DOHH2 (cell line): ENCODE results near the gene SHROOM3.

Experiments used
- H3F3A ChIP-seq: fragments of 200-600 bp; sonication (generic), shearing (Covaris generic); 2 replicates; pipeline ENCODE4 v1.6.0; 2016; ENCODE audit warnings: antibody characterized with exemption, mild to moderate bottlenecking; ENCODE audit not compliant: control insufficient read depth, insufficient read depth
- H3K27ac ChIP-seq: fragments of 200-600 bp; sonication (generic); 2 replicates; pipeline ENCODE4 v1.5.1; 2014; ENCODE audit warnings: low read depth, mild to moderate bottlenecking, low read length, moderate library complexity
- H3K27me3 ChIP-seq: fragments of 200-600 bp; sonication (generic); 2 replicates; pipeline ENCODE4 v1.6.1; 2014; ENCODE audit warnings: mild to moderate bottlenecking, low read length, mixed read lengths; ENCODE audit not compliant: control insufficient read depth
- H3K36me3 ChIP-seq: fragments of 200-600 bp; sonication (generic); 2 replicates; pipeline ENCODE4 v1.6.1; 2014; ENCODE audit warnings: mild to moderate bottlenecking, low read length, moderate library complexity, mixed read lengths; ENCODE audit not compliant: control insufficient read depth
- H3K4me1 ChIP-seq: fragments of 200-600 bp; sonication (generic); 2 replicates; pipeline ENCODE4 v1.6.1; 2014; ENCODE audit warnings: mild to moderate bottlenecking, low read length, mixed read lengths; ENCODE audit not compliant: control insufficient read depth
- H3K4me2 ChIP-seq: fragments of 200-600 bp; sonication (generic); 2 replicates; pipeline ENCODE4 v1.6.0; 2014; ENCODE audit warnings: mild to moderate bottlenecking, low read length, moderate library complexity
- H3K4me3 ChIP-seq: fragments of 200-600 bp; sonication (generic); 2 replicates; pipeline ENCODE4 v1.5.1; 2014; ENCODE audit warnings: mild to moderate bottlenecking, low read length, mixed read lengths
- H3K79me2 ChIP-seq: fragments of 200-600 bp; sonication (generic); 2 replicates; pipeline ENCODE4 v1.6.1; 2014; ENCODE audit warnings: mild to moderate bottlenecking, low read length, mixed read lengths; ENCODE audit not compliant: control insufficient read depth
- H3K9me2 ChIP-seq: fragments of 200-600 bp; sonication (generic); replicated peaks from 2 replicates; pipeline ENCODE4 v1.6.1; 2014; ENCODE audit warnings: mild to moderate bottlenecking, low read length, mixed read lengths; ENCODE audit not compliant: control insufficient read depth
- H3K9me3 ChIP-seq: fragments of 200-600 bp; sonication (generic); 2 replicates; pipeline ENCODE4 v1.6.1; 2014; ENCODE audit warnings: antibody characterized with exemption, low read length, mixed read lengths; ENCODE audit not compliant: control insufficient read depth, insufficient read depth
- H4K20me1 ChIP-seq: fragments of 200-600 bp; sonication (generic); 2 replicates; pipeline ENCODE4 v1.6.0; 2014; ENCODE audit warnings: low read depth, mild to moderate bottlenecking, antibody characterized with exemption, low read length, moderate library complexity; ENCODE audit not compliant: control insufficient read depth, insufficient read depth
- EZH2phosphoT487 ChIP-seq: fragments of 200-600 bp; sonication (generic); IDR thresholded peaks from 2 replicates; pipeline ENCODE4 v1.6.1; 2017; ENCODE audit warnings: borderline replicate concordance, mild to moderate bottlenecking, antibody characterized with exemption, low read length, moderate library complexity, mixed read lengths
- TF ChIP-seq, protein P1 (sequence below): fragments of 200-600 bp; sonication (generic); IDR thresholded peaks from one replicate; pipeline ENCODE4 v1.5.1; 2014; ENCODE audit warnings: antibody characterized with exemption, mild to moderate bottlenecking, low read depth, low read length; ENCODE audit not compliant: poor library complexity, severe bottlenecking

The SHROOM3 gene

DNA sequence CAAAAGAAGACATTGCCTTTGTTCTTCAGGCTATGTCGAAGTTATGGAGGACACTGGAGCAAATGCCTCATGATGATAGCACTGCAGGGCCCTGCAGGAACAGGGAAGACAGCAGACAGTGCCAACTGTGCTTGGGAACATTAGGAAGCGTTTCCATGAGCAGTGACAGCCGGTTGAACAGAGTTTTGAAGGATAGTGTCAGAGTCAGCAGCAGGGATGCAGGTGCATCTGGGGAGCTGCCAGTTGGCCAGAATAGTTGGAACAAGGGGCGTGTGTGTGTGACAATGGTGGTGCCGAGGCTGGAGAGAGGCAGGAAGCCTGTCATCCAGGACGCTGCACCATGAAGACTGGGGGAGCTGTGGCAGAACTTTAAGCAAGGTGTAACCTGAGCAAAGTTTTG lies 88.6 kb downstream of the SHROOM3 start:
- Histone ChIP-seq H4K20me1 (no peaks in the 10 kb centered on the region), H3K9me3 (no peaks in the 10 kb centered on the region), H3K9me2 (no peaks in the 10 kb centered on the region), H3F3A (no peaks in the 10 kb centered on the region), H3K4me3 (no peak overlapping the region), H3K4me2 (no peak overlapping the region), H3K36me3 (no peaks in the 10 kb centered on the region), H3K4me1 (no peaks in the 10 kb centered on the region), H3K79me2 (no peaks in the 10 kb centered on the region), H3K27me3 (no peaks in the 10 kb centered on the region), H3K27ac (no peak overlapping the region)
- TF ChIP-seq, protein P1, sequence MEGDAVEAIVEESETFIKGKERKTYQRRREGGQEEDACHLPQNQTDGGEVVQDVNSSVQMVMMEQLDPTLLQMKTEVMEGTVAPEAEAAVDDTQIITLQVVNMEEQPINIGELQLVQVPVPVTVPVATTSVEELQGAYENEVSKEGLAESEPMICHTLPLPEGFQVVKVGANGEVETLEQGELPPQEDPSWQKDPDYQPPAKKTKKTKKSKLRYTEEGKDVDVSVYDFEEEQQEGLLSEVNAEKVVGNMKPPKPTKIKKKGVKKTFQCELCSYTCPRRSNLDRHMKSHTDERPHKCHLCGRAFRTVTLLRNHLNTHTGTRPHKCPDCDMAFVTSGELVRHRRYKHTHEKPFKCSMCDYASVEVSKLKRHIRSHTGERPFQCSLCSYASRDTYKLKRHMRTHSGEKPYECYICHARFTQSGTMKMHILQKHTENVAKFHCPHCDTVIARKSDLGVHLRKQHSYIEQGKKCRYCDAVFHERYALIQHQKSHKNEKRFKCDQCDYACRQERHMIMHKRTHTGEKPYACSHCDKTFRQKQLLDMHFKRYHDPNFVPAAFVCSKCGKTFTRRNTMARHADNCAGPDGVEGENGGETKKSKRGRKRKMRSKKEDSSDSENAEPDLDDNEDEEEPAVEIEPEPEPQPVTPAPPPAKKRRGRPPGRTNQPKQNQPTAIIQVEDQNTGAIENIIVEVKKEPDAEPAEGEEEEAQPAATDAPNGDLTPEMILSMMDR = no peak
- no peak for TF ChIP-seq EZH2phosphoT487

DNA sequence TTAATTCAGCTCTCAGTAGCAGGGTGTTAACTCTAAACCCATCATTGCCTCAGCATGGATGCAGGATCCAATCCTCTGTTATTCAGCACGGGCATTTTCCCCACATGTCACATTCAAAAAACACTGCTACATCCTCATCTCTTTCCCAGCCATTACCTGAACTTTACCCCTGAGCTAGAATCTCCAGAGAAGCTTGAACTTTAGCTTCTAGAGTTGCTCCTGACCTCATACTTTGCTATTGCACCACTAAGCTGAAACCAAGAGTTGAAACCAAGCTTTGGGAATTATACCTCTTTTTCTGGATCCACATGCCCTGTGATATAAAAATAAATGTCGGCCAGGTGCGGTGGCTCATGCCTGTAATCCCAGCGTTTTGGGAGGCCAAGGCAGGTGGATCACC lies 90.7 kb downstream of the SHROOM3 start:
- Histone ChIP-seq H3K36me3 (no peaks in the 10 kb centered on the region), H3K9me3 (no peaks in the 10 kb centered on the region), H3K4me2 (no peak overlapping the region), H3K4me1 (no peaks in the 10 kb centered on the region), H3K27me3 (0 out of 2 replicates have a peak, but pooled peaks cover 2% of the 10 kb centered on the region), H3K27ac (no peak overlapping the region), H3K79me2 (no peaks in the 10 kb centered on the region), H3K4me3 (no peak overlapping the region), H4K20me1 (no peaks in the 10 kb centered on the region), H3K9me2 (no peaks in the 10 kb centered on the region), H3F3A (no peaks in the 10 kb centered on the region)
- TF ChIP-seq EZH2phosphoT487 = no peak
- TF ChIP-seq, protein P1 = no peak

DNA sequence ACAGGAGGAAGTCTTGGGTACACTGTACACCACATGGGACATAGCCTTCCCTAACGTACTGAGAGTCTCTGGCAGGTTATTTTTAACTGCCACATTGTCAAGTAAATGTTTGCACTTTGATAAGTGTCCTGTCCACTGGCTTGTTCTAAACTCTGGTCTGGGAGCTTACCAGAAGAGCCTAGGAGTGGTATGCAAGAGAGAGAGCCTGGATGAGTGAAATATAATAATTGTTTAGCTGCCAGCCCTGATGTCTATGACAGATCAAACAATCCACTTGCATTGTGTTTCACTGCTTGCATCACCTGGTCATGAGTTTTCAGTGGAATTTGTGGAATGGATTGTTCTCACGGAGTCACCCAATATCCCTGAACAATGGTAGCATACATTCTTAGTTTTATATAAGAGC lies 91.6 kb downstream of the SHROOM3 start:
- Histone ChIP-seq H3K4me1 (no peaks in the 10 kb centered on the region), H3K27me3 (0 out of 2 replicates have a peak, but pooled peaks cover 2% of the 10 kb centered on the region), H3K9me3 (no peaks in the 10 kb centered on the region), H3K9me2 (no peaks in the 10 kb centered on the region), H3F3A (no peaks in the 10 kb centered on the region), H3K27ac (no peak overlapping the region), H4K20me1 (no peaks in the 10 kb centered on the region), H3K36me3 (no peaks in the 10 kb centered on the region), H3K4me3 (no peak overlapping the region), H3K79me2 (no peaks in the 10 kb centered on the region), H3K4me2 (no peak overlapping the region)
- TF ChIP-seq, protein P1 = no peak
- TF ChIP-seq EZH2phosphoT487 = no peak

DNA sequence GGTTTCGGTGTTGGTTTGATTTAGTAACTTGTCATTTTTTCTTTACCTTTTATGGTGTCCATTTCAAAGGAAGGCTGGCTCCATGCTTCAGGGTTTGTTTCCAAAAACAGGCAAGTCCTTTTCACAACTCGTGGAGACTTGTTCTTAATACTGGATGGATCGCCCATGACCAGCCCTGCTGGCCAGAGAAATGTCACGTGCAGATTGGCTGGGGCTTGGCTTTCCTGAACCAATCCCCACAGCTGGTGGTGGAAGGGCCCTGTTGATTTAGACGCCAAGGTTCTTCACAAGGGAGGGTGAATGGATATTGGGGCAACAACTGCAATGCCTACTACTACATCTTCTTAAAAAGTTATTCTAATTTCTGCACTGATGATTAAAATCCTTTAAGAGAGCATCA lies 92.6 kb downstream of the SHROOM3 start:
- no peaks in the 10 kb centered on the region for H4K20me1 ChIP-seq
- H3K79me2 ChIP-seq = no peaks in the 10 kb centered on the region
- no peaks in the 10 kb centered on the region for H3F3A ChIP-seq
- no peak overlapping the region for H3K4me2 ChIP-seq
- H3K36me3 ChIP-seq = no peaks in the 10 kb centered on the region
- 0 out of 2 replicates have a peak, but pooled peaks cover 2% of the 10 kb centered on the region for H3K27me3 ChIP-seq
- H3K4me1 ChIP-seq = no peaks in the 10 kb centered on the region
- no peak overlapping the region for H3K4me3 ChIP-seq
- no peak overlapping the region for H3K27ac ChIP-seq
- no peak for TF ChIP-seq EZH2phosphoT487
- TF ChIP-seq, protein P1 = no peak
- H3K9me2 ChIP-seq = no peaks in the 10 kb centered on the region
- H3K9me3 ChIP-seq = no peaks in the 10 kb centered on the region
